Tibial nerve (tissue), 4 donors: Measurements from ENCODE around the gene CLIP2.

ENCODE experiments used
- EP300 ChIP-seq, 2 donors: sonication (generic); formaldehyde crosslinking; IDR thresholded peaks; one replicate each; pipeline ENCODE4 v1.6.1; 2017; ENCODE audit warnings: antibody characterized with exemption in 2 of 2, mild to moderate bottlenecking in 1 of 2
- POLR2A ChIP-seq, 2 donors: fragments of 450-650 bp; IDR thresholded peaks; one replicate each; pipeline ENCODE4 v1.6.1; 2017; ENCODE audit warnings: antibody characterized with exemption in 2 of 2, mild to moderate bottlenecking in 2 of 2, moderate library complexity in 2 of 2
- TF ChIP-seq, protein P1 (sequence below), 5 experiments: fragments of 200-600 bp in 3 of 5; fragments of 450-650 bp in 2 of 5; sonication (generic) in 3 of 5; IDR thresholded peaks; one replicate each; pipeline ENCODE4 v1.5.1; 2016 to 2019; ENCODE audit warnings: antibody characterized with exemption in 5 of 5, mild to moderate bottlenecking in 3 of 5, moderate library complexity in 2 of 5

DNA sequence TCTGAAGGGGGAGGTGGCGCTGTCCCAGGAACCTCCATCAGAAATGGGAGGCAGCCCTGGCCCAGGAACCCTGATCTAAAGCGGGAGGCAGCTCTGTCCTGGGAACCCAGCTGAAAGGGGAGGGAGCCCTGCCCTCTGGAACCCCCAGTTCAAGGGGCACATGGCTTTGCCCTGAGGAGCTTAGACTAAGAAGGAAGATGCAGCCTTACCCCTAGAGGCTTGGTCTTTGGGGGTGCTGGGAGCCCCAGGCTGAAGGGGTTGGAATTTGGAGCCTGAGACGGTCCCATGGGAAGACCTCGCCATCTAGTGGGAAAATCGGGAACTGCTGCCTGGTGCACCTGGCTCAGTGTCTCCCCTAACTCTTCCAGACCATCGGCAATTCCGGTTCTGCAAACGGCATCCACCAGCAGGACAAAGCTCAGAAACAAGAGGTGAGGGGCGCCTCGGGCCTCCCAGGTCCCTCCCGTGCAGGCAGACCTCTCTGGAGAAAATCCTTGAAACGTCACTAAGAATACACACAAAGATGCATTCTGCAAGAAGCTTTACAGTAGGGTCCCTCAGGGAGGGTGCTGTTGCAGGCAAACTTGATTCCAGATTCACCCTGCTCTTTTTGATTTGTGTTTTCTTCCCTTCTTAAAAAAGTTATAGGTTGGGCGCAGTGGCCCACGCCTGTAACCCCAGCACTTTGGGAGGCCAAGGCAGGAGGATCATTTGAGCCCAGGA, 112.1 kb downstream of the CLIP2 start:
- TF ChIP-seq, protein P1, sequence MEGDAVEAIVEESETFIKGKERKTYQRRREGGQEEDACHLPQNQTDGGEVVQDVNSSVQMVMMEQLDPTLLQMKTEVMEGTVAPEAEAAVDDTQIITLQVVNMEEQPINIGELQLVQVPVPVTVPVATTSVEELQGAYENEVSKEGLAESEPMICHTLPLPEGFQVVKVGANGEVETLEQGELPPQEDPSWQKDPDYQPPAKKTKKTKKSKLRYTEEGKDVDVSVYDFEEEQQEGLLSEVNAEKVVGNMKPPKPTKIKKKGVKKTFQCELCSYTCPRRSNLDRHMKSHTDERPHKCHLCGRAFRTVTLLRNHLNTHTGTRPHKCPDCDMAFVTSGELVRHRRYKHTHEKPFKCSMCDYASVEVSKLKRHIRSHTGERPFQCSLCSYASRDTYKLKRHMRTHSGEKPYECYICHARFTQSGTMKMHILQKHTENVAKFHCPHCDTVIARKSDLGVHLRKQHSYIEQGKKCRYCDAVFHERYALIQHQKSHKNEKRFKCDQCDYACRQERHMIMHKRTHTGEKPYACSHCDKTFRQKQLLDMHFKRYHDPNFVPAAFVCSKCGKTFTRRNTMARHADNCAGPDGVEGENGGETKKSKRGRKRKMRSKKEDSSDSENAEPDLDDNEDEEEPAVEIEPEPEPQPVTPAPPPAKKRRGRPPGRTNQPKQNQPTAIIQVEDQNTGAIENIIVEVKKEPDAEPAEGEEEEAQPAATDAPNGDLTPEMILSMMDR (IDR thresholded peaks at IDR 0.05): peak; percentile 94 to 99 (median 95)
- no peak for TF ChIP-seq POLR2A (IDR thresholded peaks at IDR 0.05)
- no peak for TF ChIP-seq EP300 (IDR thresholded peaks at IDR 0.05)
